Natural killer cell treated with Interleukin-12 subunit alpha and Interleukin-12 subunit beta and Interleukin-15 and Interleukin-18, amount 100 ng/mL, for 72 hours (primary cell): ENCODE data around the gene ARHGAP10. TPM values are rescaled to one million over a fixed set of nuclear protein-coding genes. Genes with fewer than 3 reads are reported as not detected.

ENCODE experiments used
- ATAC-seq, 2 donors: fragments of 150-1000 bp; cut with Tn5 transposase in 1 of 2; sonication (Bioruptor Pico), chemical (Tn5 transposase) in 1 of 2; 2 replicates each; pipeline ENCODE4 v1.10.0; 2021
- DNase-seq: peaks from one replicate; pipeline ENCODE4 v3.0.0; 2022; ENCODE audit warnings: low spot score
- H3K27ac Mint-ChIP-seq, 2 donors: 1 replicate in 1 of 2; 2 replicates in 1 of 2; pipeline ENCODE4 v1.8.0; 2022; ENCODE audit warnings: mixed read lengths in 2 of 2, mild to moderate bottlenecking in 1 of 2, moderate library complexity in 1 of 2
- H3K27me3 Mint-ChIP-seq, 2 donors: 1 replicate in 1 of 2; 2 replicates in 1 of 2; pipeline ENCODE4 v1.8.0; 2022; ENCODE audit warnings: mixed read lengths in 2 of 2
- H3K36me3 Mint-ChIP-seq: one replicate; pipeline ENCODE4 v1.8.0; 2022; ENCODE audit warnings: mixed read lengths
- H3K4me1 Mint-ChIP-seq, 2 donors: 1 replicate in 1 of 2; 2 replicates in 1 of 2; pipeline ENCODE4 v1.8.0; 2022; ENCODE audit warnings: low read depth in 2 of 2, mixed read lengths in 2 of 2, mild to moderate bottlenecking in 1 of 2
- H3K4me3 Mint-ChIP-seq: one replicate; pipeline ENCODE4 v1.8.0; 2022; ENCODE audit warnings: mixed read lengths
- H3K9me3 Mint-ChIP-seq: 2 replicates; pipeline ENCODE4 v1.8.0; 2022; ENCODE audit warnings: mixed read lengths
- total RNA-seq, 2 donors: library from RNA; stranded (reverse); gene quantifications; one replicate each; pipeline ENCODE4 v1.2.3, GENCODE V29; 2022

The ARHGAP10 gene
- total RNA-seq, 2 donors from 2014 or later, result 7.4 to 11.4 TPM

DNA sequence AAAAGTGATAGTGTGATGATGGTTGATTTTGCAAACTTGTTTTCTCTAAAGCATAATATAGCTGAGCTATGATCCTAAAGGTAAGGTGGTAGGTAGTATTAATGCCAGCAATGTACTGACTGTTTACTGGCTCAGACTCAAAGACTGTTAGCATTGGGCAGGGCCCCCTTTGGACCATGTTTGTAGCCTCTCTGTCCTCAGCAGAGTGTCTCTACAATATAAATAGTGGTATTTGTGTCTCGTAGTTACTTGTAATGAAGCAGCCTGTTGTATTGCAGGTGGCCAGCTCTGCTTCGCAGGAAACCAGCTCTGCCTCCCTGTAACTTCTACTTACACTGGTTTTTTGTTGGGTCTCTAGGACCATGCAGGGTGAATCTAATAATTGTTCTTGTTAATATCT is 70.5 kb downstream of the ARHGAP10 start:
- peaks cover 30 to 39% of the 10 kb centered on the region in 2 donors for H3K4me1 Mint-ChIP-seq
- ATAC-seq, result no peak

GRCh38 chr4:147805946-147806345 is 74.1 kb downstream of the ARHGAP10 start:
- H3K4me3 Mint-ChIP-seq, result no peak overlapping the region
- H3K27me3 Mint-ChIP-seq, result peaks cover 1 to 8% of the 10 kb centered on the region in 2 donors
- H3K27ac Mint-ChIP-seq, result no peak overlapping the region

More for the DNA sequence above, 70.5 kb downstream of the ARHGAP10 start:
- Mint-ChIP-seq H3K27ac (no peak overlapping the region), H3K4me3 (no peak overlapping the region), H3K9me3 (no peaks in the 10 kb centered on the region), H3K27me3 (peaks cover 6 to 8% of the 10 kb centered on the region in 2 donors), H3K36me3 (no peaks in the 10 kb centered on the region)
- no peak for DNase-seq

DNA sequence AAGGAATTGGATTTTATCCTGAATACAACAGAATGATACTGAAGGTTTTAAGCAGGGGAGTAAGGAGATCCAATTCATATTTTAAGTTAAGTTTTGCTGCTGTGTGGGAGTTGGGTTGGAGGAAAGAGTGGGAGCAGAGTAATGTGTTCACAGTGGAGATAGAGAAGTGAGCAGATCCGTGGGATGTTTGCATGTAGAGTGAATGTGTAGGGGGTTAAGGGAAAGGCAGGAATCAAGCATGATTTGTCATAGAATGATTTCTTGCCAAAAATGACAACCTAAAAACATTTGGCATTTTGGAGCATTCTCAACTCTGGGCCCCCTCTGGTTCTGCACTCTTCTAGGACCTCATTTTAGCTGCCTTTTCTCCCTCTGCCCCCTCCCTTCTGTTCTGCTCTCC is 76.6 kb downstream of the ARHGAP10 start:
- Mint-ChIP-seq H3K27me3 (peaks cover 0 to 2% of the 10 kb centered on the region in 2 donors), H3K4me3 (no peak overlapping the region), H3K4me1 (peaks cover 13 to 27% of the 10 kb centered on the region in 2 donors), H3K27ac (no peak overlapping the region), H3K36me3 (no peaks in the 10 kb centered on the region), H3K9me3 (no peaks in the 10 kb centered on the region)
- no peak for DNase-seq
- no peak for ATAC-seq

More at GRCh38 chr4:147805946-147806345, 74.1 kb downstream of the ARHGAP10 start:
- DNase-seq, result no peak
- no peak for ATAC-seq
- Mint-ChIP-seq H3K9me3 (no peaks in the 10 kb centered on the region), H3K4me1 (peaks cover 13 to 28% of the 10 kb centered on the region in 2 donors), H3K36me3 (no peaks in the 10 kb centered on the region)

- no peak for DNase-seq
- H3K36me3 Mint-ChIP-seq, result no peaks in the 10 kb centered on the region
- H3K27me3 Mint-ChIP-seq, result peaks cover 0 to 2% of the 10 kb centered on the region in 2 donors
- peaks cover 13 to 26% of the 10 kb centered on the region in 2 donors for H3K4me1 Mint-ChIP-seq
- ATAC-seq, result no peak
- H3K27ac Mint-ChIP-seq, result no peak overlapping the region
- H3K4me3 Mint-ChIP-seq, result no peak overlapping the region
- H3K9me3 Mint-ChIP-seq, result no peaks in the 10 kb centered on the region
These were observed 77.3 kb downstream of the ARHGAP10 start for GRCh38 chr4:147809211-147809610.

DNA sequence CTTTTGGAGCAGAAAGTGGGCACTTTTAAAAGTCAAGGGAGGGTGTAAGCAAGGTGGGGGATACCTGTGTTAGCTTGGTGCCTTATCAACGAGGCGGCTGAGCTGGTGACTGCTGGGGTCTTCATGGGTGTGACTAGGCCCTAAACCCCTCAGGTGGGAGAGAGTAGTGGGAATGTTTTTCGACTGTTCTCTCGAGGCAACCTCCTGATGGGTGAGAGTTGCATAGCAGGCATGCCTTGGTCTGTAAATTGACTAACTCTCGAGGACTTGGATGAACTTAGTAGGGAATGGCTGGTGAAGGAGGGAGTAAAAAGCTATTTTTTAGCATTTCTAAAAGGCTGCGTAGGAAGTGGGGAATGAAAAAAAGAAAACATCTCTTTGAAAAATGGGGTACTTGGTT is 80.0 kb downstream of the ARHGAP10 start:
- Mint-ChIP-seq H3K9me3 (no peaks in the 10 kb centered on the region), H3K4me1 (peaks cover 29 to 31% of the 10 kb centered on the region in 2 donors), H3K27ac (no peak overlapping the region), H3K27me3 (peaks cover 0 to 2% of the 10 kb centered on the region in 2 donors), H3K4me3 (no peak overlapping the region), H3K36me3 (no peaks in the 10 kb centered on the region)
- no peak for DNase-seq
- no peak for ATAC-seq

DNA sequence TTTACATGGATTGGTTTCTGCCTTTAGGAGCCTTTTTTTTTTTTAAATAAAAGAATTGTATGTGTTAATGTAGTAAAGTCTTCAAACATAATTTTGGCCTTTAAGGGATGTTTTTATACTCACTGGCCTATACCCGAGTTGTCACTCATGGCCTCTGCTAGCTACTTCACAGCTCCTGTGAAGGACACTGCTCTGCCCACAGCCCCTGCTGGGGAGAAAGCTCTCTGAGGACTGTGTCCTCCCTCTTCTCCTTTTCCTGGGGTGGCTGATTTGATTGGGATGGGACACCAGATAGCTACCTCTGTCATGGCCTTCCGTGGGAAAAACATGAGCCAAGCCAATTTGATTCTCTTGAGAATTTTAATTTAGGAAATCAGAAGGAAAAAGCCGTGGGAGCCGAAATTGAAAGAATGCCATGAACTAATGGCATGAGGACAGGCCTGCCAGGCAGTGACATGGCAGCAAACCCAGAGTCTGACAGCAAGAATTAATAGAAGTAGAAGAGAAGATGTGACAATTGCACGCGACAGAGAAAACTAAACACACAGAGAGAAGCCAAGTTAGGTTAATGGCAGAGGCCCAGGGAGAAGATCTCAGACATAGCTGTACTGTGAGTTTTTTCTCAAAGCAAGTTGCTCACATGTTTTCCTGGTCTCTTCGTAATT is 81.4 kb downstream of the ARHGAP10 start:
- H3K4me3 Mint-ChIP-seq, result no peak overlapping the region
- H3K9me3 Mint-ChIP-seq, result no peaks in the 10 kb centered on the region
- DNase-seq (no peak), ATAC-seq (no peak)
- peaks cover 0 to 2% of the 10 kb centered on the region in 2 donors for H3K27me3 Mint-ChIP-seq
- no peaks in the 10 kb centered on the region for H3K36me3 Mint-ChIP-seq
- peaks cover 25 to 30% of the 10 kb centered on the region in 2 donors for H3K4me1 Mint-ChIP-seq
- H3K27ac Mint-ChIP-seq, result no peak overlapping the region

GRCh38 chr4:147813973-147814372 is 82.1 kb downstream of the ARHGAP10 start:
- Mint-ChIP-seq H3K4me3 (no peak overlapping the region), H3K27ac (no peak overlapping the region), H3K27me3 (peaks cover 0 to 2% of the 10 kb centered on the region in 2 donors), H3K4me1 (peaks cover 22 to 25% of the 10 kb centered on the region in 2 donors), H3K36me3 (no peaks in the 10 kb centered on the region), H3K9me3 (no peaks in the 10 kb centered on the region)
- ATAC-seq (no peak), DNase-seq (no peak)

DNA sequence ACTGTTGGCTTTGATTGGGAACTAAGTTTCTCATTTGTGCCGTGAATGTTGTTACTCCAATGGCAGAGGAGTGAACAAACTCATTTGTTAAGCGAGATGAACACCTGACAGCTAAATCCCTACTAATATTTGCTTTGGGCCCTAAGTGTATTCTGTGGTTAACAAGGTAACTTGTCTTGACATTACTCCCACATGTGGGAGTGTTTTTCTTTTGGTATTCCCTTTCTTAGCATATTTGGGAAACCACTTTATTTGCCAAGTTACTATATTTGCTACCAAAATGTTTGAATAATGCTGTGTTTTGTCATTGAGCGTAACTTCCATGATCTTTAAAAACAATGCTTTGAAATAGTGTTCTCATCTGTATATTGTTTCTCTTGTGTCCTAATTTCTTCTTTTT is 82.5 kb downstream of the ARHGAP10 start:
- ATAC-seq (no peak), DNase-seq (no peak)
- Mint-ChIP-seq H3K27ac (no peak overlapping the region), H3K4me3 (no peak overlapping the region), H3K4me1 (peaks cover 21 to 23% of the 10 kb centered on the region in 2 donors), H3K9me3 (no peaks in the 10 kb centered on the region), H3K36me3 (no peaks in the 10 kb centered on the region), H3K27me3 (peaks cover 0 to 2% of the 10 kb centered on the region in 2 donors)

- no peaks in the 10 kb centered on the region for H3K9me3 Mint-ChIP-seq
- no peak for DNase-seq
- peak in 1 of 2 donors; percentile 48 for ATAC-seq
- no peaks in the 10 kb centered on the region for H3K36me3 Mint-ChIP-seq
- peaks cover 0 to 2% of the 10 kb centered on the region in 2 donors for H3K27me3 Mint-ChIP-seq
- H3K4me3 Mint-ChIP-seq, result peak overlapping the region; percentile 43
- H3K4me1 Mint-ChIP-seq, result peaks cover 18 to 21% of the 10 kb centered on the region in 2 donors
- H3K27ac Mint-ChIP-seq, result no peak overlapping the region
These were observed 83.9 kb downstream of the ARHGAP10 start for GRCh38 chr4:147815741-147816140.

DNA sequence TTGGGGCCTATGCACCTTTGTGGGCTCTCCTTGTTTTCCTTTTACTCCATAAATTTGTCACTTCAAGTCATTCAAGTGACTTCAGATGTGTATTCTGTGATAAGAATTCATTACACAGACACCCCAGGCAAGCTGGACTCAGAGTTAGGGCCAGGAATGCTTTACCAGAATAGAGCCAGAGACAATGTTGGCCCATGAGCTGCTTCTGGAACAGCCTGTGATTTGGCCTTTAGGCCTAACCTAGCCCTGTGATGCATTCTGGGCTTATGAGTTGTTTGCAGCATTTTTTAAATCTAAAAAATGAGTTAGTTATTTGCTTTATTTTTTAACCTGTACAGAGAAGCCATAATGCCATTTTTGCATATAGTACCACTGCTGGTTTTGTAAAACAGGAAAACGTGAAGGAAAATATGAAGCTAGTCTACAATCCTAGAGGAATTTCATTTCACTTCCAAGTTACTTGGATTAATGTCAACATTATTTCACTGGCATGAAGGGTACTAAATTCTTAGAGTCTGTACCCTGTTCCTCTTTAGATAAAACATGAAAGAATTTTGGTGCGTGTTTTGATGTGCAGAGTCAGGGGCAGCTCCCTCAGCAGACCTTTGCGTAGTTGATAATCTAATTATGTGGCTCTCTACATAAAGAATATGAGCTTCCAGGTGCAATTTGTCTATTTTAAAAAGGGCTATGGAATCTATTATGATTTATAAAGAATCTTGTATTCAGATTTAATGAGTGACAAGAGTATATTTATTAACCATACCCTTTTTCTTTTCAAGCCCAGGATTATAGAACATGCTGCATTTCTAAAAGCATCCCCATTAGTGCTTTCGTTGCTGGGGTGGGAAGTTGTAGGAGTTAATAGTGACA is 84.7 kb downstream of the ARHGAP10 start:
- Mint-ChIP-seq H3K4me1 (peaks cover 23 to 27% of the 10 kb centered on the region in 2 donors), H3K27ac (peak overlapping the region in 1 of 2 donors; percentile 61), H3K9me3 (no peaks in the 10 kb centered on the region), H3K4me3 (peak overlapping the region; percentile 43), H3K36me3 (no peaks in the 10 kb centered on the region), H3K27me3 (no peaks in the 10 kb centered on the region)
- ATAC-seq (no peak), DNase-seq (no peak)

DNA sequence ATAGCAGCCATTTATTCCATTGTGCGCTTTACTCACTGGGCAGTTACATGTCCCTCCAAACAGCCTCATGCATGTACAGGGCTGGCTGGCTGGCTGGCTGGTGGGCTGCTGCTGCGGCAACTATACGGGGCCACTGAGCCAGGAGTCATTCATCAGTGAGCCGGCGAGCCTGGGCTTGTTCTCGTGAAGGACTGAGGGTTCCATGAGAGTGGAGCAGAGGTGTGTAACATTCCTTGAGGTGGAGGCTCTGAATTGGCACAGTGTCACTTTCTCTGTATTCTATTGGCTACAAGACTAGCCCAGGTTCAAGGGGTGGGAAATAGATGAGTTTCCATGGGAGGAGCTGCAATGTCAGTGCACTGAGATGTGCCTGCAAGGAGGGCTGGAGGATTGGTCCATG is 89.1 kb downstream of the ARHGAP10 start:
- no peak for ATAC-seq
- no peaks in the 10 kb centered on the region for H3K36me3 Mint-ChIP-seq
- peaks cover 30% of the 10 kb centered on the region in 2 donors for H3K4me1 Mint-ChIP-seq
- H3K27ac Mint-ChIP-seq, result no peak overlapping the region
- no peak for DNase-seq
- peak overlapping the region; percentile 43 for H3K4me3 Mint-ChIP-seq
- no peaks in the 10 kb centered on the region for H3K27me3 Mint-ChIP-seq
- H3K9me3 Mint-ChIP-seq, result no peaks in the 10 kb centered on the region

GRCh38 chr4:147821555-147821954 is 89.7 kb downstream of the ARHGAP10 start:
- Mint-ChIP-seq H3K36me3 (no peaks in the 10 kb centered on the region), H3K9me3 (no peaks in the 10 kb centered on the region), H3K27me3 (no peaks in the 10 kb centered on the region), H3K4me3 (peak overlapping the region; percentile 43), H3K27ac (no peak overlapping the region), H3K4me1 (peaks cover 25% of the 10 kb centered on the region in 2 donors)
- ATAC-seq, result peak; percentile 70 to 89
- no peak for DNase-seq

- Mint-ChIP-seq H3K27ac (peak overlapping the region in 1 of 2 donors; percentile 34), H3K9me3 (no peaks in the 10 kb centered on the region), H3K4me3 (no peak overlapping the region), H3K4me1 (peaks cover 25 to 28% of the 10 kb centered on the region in 2 donors), H3K36me3 (no peaks in the 10 kb centered on the region), H3K27me3 (no peaks in the 10 kb centered on the region)
- ATAC-seq (no peak), DNase-seq (no peak)
These were observed 90.2 kb downstream of the ARHGAP10 start for GRCh38 chr4:147822128-147822527.

DNA sequence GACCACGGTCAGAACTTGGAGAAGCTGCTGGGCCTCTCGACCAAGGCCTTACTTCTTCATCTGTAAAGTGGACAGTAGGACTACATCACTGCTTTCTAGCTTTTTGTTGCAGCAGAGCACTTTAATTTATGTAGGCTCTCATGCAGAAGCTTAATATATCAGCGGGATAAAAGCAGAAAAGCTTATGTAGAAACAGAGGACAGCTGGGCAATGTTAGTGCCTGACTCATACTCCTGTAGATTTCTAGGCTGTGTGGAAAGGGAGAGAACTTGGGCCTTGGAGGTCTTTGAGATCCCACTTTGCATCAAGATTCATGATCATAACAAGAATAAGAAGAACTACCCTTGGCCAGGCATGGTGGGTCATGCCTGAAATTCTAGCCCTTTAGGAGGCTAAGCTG is 91.2 kb downstream of the ARHGAP10 start:
- H3K27me3 Mint-ChIP-seq, result no peaks in the 10 kb centered on the region
- DNase-seq, result no peak
- H3K27ac Mint-ChIP-seq, result no peak overlapping the region
- peaks cover 25 to 28% of the 10 kb centered on the region in 2 donors for H3K4me1 Mint-ChIP-seq
- ATAC-seq, result no peak
- H3K9me3 Mint-ChIP-seq, result no peaks in the 10 kb centered on the region
- H3K4me3 Mint-ChIP-seq, result no peak overlapping the region
- H3K36me3 Mint-ChIP-seq, result no peaks in the 10 kb centered on the region
